ENCODE measurements around the gene TRIM25.

DNA sequence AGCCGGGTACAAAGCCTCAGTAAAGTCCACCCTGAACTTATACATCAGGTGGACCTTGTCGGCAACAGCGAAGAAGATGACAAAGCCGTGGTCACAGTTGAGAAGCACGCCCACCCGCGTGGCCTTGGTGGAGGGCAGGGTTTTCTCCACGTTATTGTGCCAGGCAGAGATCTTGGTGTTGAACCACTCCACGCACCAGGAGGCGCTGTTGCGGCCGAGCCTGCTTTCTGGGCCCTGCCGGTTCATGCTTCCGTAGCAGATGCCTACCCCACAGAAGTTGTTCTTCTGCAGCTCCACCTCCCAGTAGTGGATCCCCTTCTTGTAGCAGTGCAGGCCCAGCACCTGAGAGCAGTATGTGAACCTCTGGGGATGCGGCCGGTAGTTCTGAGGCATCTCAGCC is 22.1 kb downstream of the TRIM25 start:
- TF ChIP-seq POLR2AphosphoS5 (IDR thresholded peaks at IDR 0.05; ENCODE audit: insufficient read depth in 1 of 2, low read depth in 1 of 2), result no peak
- TF ChIP-seq, protein P1, sequence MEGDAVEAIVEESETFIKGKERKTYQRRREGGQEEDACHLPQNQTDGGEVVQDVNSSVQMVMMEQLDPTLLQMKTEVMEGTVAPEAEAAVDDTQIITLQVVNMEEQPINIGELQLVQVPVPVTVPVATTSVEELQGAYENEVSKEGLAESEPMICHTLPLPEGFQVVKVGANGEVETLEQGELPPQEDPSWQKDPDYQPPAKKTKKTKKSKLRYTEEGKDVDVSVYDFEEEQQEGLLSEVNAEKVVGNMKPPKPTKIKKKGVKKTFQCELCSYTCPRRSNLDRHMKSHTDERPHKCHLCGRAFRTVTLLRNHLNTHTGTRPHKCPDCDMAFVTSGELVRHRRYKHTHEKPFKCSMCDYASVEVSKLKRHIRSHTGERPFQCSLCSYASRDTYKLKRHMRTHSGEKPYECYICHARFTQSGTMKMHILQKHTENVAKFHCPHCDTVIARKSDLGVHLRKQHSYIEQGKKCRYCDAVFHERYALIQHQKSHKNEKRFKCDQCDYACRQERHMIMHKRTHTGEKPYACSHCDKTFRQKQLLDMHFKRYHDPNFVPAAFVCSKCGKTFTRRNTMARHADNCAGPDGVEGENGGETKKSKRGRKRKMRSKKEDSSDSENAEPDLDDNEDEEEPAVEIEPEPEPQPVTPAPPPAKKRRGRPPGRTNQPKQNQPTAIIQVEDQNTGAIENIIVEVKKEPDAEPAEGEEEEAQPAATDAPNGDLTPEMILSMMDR (IDR thresholded peaks at IDR 0.05), result no peak
- TF ChIP-seq POLR2A (IDR thresholded peaks at IDR 0.05), result no peak

Data from vagina (tissue), 2 donors.